Measurements from ENCODE around the gene SOX6. TPM values are rescaled to one million over a fixed set of nuclear protein-coding genes. Genes with fewer than 3 reads are reported as not detected.

Gene SOX6
- total RNA-seq, 1 experiment from 2014 or later: not detected

DNA sequence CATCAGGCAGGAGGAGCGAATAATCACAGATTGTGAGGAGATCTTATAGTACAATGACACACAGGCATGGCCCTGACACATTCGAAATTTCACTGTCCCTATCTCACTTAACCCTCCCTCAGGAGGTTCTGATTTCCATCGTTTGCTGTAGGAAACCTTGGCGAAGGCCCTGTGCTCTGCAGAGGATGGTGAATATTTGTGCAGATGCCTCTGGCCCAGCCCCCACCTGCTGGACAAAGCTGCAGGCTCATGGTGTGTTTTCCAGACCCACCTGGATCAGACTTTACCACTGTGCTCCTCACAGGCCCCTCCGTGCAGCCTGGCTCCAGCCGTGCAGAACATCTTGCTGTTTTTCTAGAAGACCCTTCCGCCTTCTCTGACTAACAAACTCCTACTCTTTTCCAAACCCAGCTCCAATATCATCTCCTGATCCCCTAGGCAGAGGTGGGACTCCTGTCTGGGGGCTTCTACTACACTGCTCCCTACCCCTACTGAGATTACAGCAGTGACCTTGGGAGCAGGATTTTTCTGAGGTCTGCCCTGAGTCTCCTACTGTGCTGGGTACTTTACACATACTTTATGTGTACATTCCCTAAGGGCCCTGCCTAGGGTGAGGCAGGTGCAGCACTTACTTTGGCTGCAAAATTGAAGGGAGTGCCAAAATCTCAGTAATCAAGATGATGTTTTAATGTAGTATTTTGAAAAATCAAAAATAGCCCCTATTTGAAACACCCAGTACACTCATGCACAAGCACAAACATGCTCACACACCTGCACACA is 412.7 kb downstream of the SOX6 start:
- Histone ChIP-seq H3K36me3 (no peaks in the 10 kb centered on the region), H3K27me3 (no peaks in the 10 kb centered on the region), H3K9me3 (no peaks in the 10 kb centered on the region), H3K4me3 (no peak overlapping the region)
- DNase-seq: no peak

GRCh38 chr11:15942936-15943335 is 413.4 kb downstream of the SOX6 start:
- Histone ChIP-seq H3K4me3 (no peak overlapping the region), H3K36me3 (no peaks in the 10 kb centered on the region), H3K9me3 (no peaks in the 10 kb centered on the region), H3K27me3 (no peaks in the 10 kb centered on the region)
- no peak for DNase-seq

GRCh38 chr11:15942126-15942525 is 414.2 kb downstream of the SOX6 start:
- no peak for DNase-seq
- H3K4me3 ChIP-seq: no peak overlapping the region
- no peaks in the 10 kb centered on the region for H3K36me3 ChIP-seq
- no peaks in the 10 kb centered on the region for H3K9me3 ChIP-seq
- H3K27me3 ChIP-seq: no peaks in the 10 kb centered on the region

DNA sequence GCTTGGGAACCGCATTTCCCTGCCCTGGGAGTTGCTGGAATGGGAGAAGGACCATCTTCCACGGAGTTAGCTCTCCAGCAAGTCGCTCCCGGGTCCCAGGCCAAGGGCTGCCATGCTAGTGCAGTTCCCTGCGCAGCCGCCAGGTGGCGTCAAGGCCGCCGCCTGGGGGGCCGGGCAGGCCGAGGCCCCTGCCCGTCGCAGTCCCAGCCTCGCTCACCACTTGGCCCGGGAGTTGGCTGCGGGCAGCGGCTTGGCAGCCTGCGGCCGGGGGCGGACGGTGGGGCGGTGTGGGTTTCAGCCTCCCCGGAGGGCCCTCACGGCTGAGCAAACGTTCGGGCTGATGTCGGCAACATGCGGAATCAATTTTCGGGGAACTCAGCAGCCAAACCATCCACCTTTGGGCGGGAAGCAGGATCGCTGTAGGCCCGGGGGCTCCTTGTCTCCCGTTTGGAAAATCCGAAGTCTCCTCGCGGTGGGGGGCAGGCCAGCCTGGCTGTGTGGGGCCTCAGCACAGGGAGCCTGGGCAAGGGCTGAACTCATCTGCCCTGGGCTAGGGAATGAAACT is 415.1 kb downstream of the SOX6 start:
- Histone ChIP-seq H3K9me3 (no peaks in the 10 kb centered on the region), H3K27me3 (no peaks in the 10 kb centered on the region), H3K4me3 (no peak overlapping the region), H3K36me3 (no peaks in the 10 kb centered on the region)
- DNase-seq: peak; percentile 65

DNA sequence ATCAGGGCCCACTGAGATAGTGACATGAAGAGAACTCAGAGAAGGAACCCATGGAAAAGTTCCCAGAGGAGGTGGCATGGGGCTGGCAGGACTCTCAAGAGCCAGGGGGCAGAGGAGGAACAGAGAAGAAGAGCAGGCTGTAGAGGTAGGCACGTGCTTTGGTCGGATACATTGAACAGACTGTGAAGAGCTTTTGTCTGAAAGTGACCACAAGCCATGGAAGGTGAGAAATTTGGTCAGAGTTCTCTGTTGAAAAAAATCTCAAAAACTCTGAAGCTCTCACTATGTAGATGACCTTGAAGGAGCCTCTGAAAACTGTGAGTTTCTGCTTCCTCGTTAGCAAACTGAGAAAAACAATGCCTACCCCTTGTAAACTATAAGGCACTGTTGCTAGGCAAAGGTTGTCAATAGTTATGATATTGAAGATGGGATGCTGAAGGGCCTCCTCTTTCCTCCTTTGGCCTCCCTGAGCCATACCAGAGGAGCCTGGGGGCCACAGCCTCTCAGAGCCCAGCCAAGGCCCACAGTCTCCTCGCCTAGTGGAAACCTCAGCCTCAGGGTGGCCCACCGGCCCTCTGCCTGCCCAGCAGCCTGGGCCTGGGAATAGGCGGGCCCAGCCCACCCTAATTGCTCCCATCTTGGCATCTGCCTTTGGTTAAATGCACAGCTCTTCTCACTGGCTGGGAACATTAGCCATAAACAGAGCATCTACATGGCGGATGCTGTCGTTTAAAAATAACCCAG is 415.7 kb downstream of the SOX6 start:
- Histone ChIP-seq H3K4me3 (no peak overlapping the region), H3K9me3 (no peaks in the 10 kb centered on the region), H3K27me3 (no peaks in the 10 kb centered on the region), H3K36me3 (no peaks in the 10 kb centered on the region)
- DNase-seq: no peak

DNA sequence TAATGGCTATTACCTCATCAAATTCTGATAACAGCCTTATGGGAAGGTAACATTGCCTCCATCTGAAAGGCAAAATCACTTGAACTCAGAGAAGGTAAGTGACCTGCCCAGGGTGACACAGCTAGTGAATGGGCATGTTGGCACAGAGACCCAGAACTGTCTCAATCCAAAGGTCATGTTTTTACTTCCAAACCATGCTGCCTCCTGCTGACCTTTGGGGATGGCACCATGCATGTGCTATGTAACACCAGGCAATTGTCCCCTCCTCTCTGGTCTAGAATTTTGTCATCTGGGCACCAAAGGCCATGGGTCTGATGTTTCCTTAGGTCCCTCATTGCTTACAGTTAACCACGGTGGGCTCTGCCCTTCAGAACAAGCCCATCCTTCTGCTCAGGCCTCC is 417.4 kb downstream of the SOX6 start:
- no peak for DNase-seq

GRCh38 chr11:15938121-15938611 is 418.2 kb downstream of the SOX6 start:
- Histone ChIP-seq H3K36me3 (no peaks in the 10 kb centered on the region), H3K27me3 (no peaks in the 10 kb centered on the region), H3K9me3 (no peaks in the 10 kb centered on the region), H3K4me3 (no peak overlapping the region)
- DNase-seq: peak; percentile 13

More for the DNA sequence above, 417.4 kb downstream of the SOX6 start:
- no peak overlapping the region for H3K4me3 ChIP-seq
- no peaks in the 10 kb centered on the region for H3K36me3 ChIP-seq
- no peaks in the 10 kb centered on the region for H3K27me3 ChIP-seq
- no peaks in the 10 kb centered on the region for H3K9me3 ChIP-seq

DNA sequence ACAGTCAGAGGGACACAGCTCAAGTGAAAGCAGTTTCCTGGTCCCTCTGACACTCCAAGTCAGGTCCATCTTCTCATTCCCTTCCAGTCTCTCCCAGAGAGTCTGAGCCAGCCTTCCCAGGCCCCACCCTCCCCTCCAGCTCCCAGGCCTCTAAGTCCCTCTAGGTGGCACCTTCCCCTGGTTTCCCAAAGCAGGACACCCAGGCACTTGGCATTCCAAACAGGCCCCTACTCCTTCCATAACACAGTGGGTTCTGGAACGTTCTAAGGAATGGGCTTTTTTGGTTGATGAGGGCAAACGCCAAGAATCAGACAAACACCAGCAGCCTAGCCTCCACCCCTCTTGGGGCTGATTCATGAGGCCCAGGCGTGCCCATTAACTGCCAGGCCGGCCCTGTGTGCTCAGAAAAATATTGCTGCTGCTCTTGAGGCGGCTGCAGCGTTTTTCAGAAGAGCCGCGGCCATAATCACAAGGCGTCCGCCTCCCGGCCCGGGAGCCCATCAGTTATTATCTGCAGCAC is 418.7 kb downstream of the SOX6 start:
- no peaks in the 10 kb centered on the region for H3K9me3 ChIP-seq
- peak; percentile 13 for DNase-seq
- H3K4me3 ChIP-seq: no peak overlapping the region
- H3K27me3 ChIP-seq: no peaks in the 10 kb centered on the region
- H3K36me3 ChIP-seq: no peaks in the 10 kb centered on the region

- H3K27me3 ChIP-seq: no peaks in the 10 kb centered on the region
- no peak overlapping the region for H3K4me3 ChIP-seq
- H3K36me3 ChIP-seq: no peaks in the 10 kb centered on the region
- DNase-seq: no peak
- peaks cover 2% of the 10 kb centered on the region; the same call in 1 of the 2 replicates for H3K9me3 ChIP-seq
These were observed 420.3 kb downstream of the SOX6 start for GRCh38 chr11:15936011-15936410.

DNA sequence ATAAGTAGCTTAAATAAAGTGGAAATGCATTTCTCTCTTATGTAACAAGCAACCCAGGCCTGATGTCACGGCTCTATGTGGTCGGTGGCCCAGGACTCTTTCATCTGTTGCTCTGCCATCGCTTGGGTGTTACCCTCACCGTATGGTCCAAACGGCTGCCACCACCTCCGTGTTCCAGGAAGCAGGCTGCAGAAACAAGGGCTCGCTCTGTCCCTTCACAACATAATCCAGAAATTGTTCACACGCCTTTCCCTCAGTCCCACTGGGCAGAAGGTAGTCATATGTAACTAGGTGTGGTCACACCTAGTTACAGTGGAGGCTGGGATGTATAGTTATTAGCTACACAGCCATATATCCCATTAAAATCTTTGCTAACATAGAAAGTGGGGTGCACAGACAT is 421.0 kb downstream of the SOX6 start:
- no peaks in the 10 kb centered on the region for H3K36me3 ChIP-seq
- H3K4me3 ChIP-seq: no peak overlapping the region
- no peaks in the 10 kb centered on the region for H3K27me3 ChIP-seq
- no peak for DNase-seq
- peaks cover 2% of the 10 kb centered on the region; the same call in 1 of the 2 replicates for H3K9me3 ChIP-seq

DNA sequence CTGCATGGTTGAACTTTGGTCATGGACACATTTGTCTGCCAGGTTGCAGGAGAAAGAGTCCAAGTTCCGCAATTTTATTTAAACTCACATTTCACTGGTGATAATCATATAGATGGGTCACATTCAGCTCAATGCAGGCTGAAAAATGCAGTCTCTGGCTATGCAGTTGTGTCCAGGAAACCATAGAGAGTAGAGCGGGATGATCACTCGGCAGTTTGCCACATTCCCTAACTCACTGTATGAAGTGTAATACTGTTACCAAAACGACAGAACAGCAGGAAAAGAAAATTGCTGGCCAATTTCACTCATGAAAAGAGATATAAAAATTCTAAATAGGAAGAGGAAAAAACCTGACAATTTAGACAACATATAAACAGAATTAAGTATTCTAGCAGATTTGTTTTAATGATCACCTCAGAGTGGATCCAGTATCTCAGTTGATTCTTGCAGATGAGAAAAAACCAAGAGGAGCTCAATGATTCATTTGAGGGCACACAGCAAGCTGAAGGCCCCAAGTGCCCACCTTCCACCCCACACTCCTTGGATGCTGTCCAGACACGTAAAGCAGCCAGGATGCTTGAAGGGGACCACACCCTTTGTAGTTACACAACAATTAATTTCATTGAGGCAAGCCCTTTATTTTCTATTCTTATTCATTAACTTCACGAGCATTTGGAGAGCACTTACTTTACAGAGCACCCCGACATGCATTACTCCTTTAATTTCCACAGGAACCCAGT is 422.3 kb downstream of the SOX6 start:
- Histone ChIP-seq H3K4me3 (no peak overlapping the region), H3K9me3 (peaks cover 2% of the 10 kb centered on the region; the same call in 1 of the 2 replicates), H3K36me3 (no peaks in the 10 kb centered on the region), H3K27me3 (no peaks in the 10 kb centered on the region)
- no peak for DNase-seq

- Histone ChIP-seq H3K9me3 (peaks cover 2% of the 10 kb centered on the region; the same call in 1 of the 2 replicates), H3K36me3 (no peaks in the 10 kb centered on the region)
- no peak for DNase-seq
These were observed 423.9 kb downstream of the SOX6 start for GRCh38 chr11:15932417-15932816.

GRCh38 chr11:15931497-15931896 is 424.8 kb downstream of the SOX6 start:
- DNase-seq: no peak
- H3K36me3 ChIP-seq: no peaks in the 10 kb centered on the region
- H3K4me3 ChIP-seq: no peak overlapping the region
- peaks cover 2% of the 10 kb centered on the region; the same call in 1 of the 2 replicates for H3K9me3 ChIP-seq
- H3K27me3 ChIP-seq: no peaks in the 10 kb centered on the region

More at GRCh38 chr11:15932417-15932816, 423.9 kb downstream of the SOX6 start:
- Histone ChIP-seq H3K27me3 (no peaks in the 10 kb centered on the region), H3K4me3 (no peak overlapping the region)

- Histone ChIP-seq H3K4me3 (no peak overlapping the region), H3K27me3 (no peaks in the 10 kb centered on the region), H3K9me3 (peaks cover 2% of the 10 kb centered on the region; the same call in 1 of the 2 replicates), H3K36me3 (no peaks in the 10 kb centered on the region)
- no peak for DNase-seq
These were observed 425.8 kb downstream of the SOX6 start for GRCh38 chr11:15930442-15931025.

GRCh38 chr11:15929371-15929901 is 426.9 kb downstream of the SOX6 start:
- Histone ChIP-seq H3K4me3 (no peak overlapping the region), H3K27me3 (no peaks in the 10 kb centered on the region), H3K9me3 (peaks cover 2% of the 10 kb centered on the region; the same call in 1 of the 2 replicates), H3K36me3 (no peaks in the 10 kb centered on the region)
- peak; percentile 23 for DNase-seq

GRCh38 chr11:15927864-15928217 is 428.5 kb downstream of the SOX6 start:
- Histone ChIP-seq H3K4me3 (no peak overlapping the region), H3K9me3 (peaks cover 2% of the 10 kb centered on the region; the same call in 1 of the 2 replicates)
- no peak for DNase-seq

More at GRCh38 chr11:15927864-15928217, 428.5 kb downstream of the SOX6 start:
- Histone ChIP-seq H3K36me3 (no peaks in the 10 kb centered on the region), H3K27me3 (no peaks in the 10 kb centered on the region)
